Kasumi-1 (cell line): ENCODE results near the gene SLAMF1.

ENCODE experiments used
- DNase-seq, 2 experiments: peaks; one replicate each; lab custom pipeline; 2025; lab: John Stamatoyannopoulos, UW

The SLAMF1 gene, protein sequence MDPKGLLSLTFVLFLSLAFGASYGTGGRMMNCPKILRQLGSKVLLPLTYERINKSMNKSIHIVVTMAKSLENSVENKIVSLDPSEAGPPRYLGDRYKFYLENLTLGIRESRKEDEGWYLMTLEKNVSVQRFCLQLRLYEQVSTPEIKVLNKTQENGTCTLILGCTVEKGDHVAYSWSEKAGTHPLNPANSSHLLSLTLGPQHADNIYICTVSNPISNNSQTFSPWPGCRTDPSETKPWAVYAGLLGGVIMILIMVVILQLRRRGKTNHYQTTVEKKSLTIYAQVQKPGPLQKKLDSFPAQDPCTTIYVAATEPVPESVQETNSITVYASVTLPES

GRCh38 chr1:160646711-160647328, at the start of gene SLAMF1:
Gene SLAMF1, minus strand, starts transcription at chr1:160647044. Its CDS starts 99 bp downstream, at chr1:160646945.
- peak; percentile 22 to 38 for DNase-seq

DNA sequence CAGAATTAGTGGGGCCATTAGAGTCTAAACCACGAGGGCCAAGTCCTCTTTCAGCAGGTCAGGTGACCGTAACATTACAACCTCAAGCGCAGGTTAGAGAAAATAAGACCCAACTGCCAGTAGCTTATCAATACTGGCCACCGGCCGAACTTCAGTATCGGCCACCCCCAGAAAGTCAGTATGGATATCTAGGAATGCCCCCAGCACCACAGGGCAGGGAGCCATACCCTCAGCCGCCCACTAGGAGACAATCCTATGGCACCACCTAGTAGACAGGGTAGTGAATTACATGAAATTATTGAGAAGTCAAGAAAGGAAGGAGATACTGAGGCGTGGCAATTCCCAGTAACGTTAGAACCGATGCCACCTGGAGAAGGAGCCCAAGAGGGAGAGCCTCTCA, 45.5 kb upstream of the SLAMF1 start:
- peak; percentile 50 to 54 for DNase-seq

DNA sequence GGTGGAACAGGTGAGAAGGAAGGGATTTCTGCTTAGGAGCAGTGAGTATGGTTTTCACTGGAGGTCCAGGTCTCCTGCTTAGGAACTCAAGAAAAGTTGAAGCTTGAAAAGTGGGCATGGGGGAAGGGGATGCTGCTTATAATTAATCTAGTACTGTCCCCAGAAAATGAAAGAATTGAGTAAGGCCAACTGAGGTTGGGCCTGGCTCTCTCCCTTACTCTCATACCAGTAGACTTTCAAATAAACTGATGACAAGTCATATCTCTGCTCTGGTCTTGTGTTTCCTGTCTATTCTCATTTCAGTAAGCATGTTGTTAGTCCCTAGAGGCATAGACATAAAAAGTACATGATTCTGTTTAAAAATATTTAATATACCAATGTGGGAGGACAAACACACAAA, 38.4 kb upstream of the SLAMF1 start:
- DNase-seq: no peak

DNA sequence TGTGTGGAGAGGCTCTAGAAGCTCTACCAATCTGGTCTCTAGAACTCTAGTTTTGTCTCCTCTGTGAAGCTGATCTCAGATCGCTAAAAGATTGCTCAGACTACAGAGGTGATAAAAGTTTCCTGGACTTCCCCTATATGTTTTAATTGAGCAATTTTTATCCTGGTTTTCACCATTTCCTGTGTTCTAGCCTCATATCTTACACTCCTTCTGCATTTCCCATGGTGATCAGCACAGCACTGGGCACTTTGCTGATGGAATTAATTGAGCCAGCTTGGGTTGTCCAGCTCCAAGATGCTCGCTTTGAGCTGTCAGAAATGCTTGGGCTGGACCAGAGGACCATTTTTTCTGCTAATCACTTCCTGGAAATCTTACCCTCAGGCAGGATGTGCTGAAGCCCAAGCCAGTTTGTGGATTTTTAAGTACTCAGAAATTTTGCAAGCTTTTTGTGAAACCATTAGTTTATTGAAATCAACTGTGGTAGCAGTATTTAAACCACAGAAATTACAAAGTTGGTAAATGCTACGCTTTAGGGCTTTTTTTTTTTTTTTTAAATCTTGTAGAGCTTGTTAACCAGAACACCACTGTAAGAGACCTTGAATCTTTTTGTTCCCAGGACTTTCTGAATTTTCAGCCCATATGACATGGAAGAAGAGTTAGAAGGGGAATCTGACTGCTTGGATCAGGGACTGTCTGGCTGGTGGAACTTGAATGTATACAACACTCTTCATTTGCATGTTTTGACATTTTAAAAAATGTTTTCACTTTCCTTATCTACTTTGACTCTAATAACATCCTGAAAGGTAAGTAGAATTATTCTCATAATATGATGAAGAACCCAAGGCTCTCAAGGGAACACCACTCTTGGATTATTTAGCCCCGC, 36.4 kb upstream of the SLAMF1 start:
- DNase-seq: peak in 1 of 2 experiments; percentile 21

GRCh38 chr1:160681891-160682140, 35.0 kb upstream of the SLAMF1 start:
- no peak for DNase-seq

- peak; percentile 93 to 94 for DNase-seq
Observed at GRCh38 chr1:160681066-160681890, 34.4 kb upstream of the SLAMF1 start.

DNA sequence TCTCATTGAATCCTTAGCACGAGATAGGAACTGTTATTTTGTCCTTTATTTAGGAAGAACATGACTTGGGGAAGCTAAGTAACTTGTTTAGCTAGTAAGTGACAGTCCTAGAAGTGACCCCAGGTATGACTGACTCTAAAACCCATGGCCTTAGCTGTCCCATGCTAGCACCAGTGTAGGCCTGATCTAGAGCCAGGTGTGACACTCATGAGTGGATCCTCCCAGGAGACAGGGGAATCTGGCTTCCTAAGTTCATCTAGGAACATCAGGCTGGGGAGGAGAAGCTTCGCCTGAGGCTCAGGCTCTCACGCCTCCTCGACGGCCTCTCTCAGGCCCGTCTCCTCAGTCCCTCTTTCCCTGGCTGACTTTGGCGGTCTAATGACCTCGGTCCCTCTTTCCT, 33.6 kb upstream of the SLAMF1 start:
- no peak for DNase-seq

- DNase-seq: no peak
Observed at GRCh38 chr1:160679893-160680292, 33.0 kb upstream of the SLAMF1 start.

DNA sequence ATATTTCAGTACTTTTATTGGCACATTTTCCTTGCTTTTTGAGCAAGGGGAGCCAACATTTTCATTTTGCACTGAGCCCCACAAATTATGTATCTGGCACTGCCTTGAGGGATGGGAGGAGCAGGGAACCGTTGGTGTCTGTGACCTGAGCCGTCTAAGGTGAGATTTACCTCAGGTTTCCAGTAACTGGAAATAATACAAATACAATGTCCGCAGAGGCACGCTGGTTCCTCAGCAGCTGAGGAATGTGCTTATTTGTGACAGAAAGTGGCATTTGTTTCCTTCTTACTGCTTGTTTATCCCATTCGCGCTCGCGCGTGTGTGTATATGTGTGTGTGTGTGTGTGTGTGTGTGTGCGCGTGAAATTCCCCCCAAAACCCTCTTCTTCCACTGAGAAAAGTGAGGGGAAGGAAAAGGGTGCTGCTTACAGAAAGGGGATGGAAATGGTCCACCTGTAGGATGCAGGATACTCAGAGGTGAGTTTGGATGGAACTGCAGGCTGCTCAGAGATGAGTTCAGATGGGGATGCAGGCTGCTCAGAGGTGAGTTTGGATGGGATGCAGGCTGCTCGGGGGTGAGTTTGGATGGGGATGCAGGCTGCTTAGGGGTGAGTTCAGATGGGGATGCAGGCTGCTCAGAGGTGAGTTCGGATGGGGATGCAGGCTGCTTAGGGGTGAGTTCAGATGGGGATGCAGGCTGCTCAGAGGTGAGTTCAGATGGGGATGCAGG, 30.2 kb upstream of the SLAMF1 start:
- no peak for DNase-seq

DNA sequence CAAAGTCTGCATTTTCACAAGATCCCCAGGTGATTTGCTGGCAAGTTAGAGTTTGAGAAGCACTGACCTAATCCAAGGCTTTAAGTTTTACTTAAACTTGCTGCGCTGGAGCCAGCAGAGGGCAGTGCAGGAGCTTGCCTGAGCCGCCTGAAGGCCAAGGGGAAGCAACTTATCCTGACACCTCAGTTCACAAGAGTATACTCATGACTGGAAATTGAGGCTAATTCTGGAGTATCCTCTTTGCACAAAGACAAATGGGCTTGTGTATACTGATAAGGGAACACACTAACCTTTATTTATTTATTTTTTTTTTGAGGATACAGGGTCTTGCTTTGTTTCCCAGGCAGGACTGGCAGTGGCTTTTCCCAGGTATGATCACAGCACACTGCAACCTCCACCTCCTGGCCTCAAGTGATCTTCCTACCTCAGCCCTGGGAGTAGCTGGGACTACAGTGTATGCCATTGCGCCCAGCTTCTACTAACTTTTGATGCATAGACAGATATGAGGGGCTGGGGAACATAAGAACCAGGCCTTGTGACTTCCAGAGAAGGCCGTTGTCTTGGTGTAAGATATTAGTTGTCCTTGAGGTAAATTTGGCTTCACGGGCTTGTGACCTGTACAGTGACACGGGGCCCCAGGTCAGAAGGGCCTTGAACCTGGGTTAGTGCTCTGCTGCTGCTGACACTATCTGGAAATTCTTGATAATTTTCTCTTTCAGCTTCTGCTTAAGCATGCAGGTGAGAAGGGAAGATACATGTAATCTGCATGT, 29.0 kb upstream of the SLAMF1 start:
- DNase-seq: peak; percentile 65 to 72

GRCh38 chr1:160674415-160674814, 27.6 kb upstream of the SLAMF1 start:
- DNase-seq: no peak

DNA sequence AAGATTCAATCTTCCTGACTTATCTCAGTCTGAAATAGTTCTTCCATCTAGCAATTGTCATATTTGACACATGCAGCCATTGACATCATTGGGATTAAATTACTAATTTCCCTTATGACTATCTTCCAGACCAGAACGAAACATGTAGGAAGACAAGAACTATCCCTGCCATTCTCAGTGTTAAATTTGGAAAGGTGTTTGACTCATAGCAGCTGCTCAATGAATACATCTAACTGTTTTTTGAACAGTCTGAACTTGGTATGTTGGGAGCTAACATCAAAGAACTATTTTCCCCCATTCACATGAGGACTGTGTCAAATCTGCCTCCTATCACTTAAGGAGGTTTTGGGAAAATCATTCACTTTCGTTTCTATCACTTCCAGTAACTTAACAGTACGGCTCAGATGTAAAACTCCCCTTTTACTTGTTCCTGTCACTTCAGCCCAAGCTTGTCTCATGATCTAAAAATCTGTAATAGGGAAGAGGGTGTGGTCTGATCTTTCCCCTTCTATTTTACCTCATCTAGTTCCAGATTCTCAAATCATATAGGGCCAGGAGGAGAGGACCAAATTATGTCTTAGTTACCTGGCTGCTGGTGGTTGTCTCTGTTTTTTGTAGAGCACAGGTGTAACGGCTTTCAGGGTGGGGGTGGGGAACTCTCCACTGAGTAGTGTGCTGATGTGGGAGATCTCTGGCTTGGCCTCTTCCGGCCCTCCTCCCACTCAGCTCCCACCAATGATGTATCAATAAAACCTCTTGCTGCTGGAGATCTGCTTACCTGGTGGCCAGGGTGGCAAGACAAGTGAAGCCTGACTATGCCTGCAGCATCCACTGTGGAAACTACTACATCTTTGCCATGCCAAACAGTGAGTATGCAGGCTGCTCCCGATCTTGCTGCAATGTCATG, 26.2 kb upstream of the SLAMF1 start:
- DNase-seq: no peak

- DNase-seq: no peak
Observed at GRCh38 chr1:160671603-160672517, 25.0 kb upstream of the SLAMF1 start.

- no peak for DNase-seq
Observed at GRCh38 chr1:160670701-160671100, 23.9 kb upstream of the SLAMF1 start.

DNA sequence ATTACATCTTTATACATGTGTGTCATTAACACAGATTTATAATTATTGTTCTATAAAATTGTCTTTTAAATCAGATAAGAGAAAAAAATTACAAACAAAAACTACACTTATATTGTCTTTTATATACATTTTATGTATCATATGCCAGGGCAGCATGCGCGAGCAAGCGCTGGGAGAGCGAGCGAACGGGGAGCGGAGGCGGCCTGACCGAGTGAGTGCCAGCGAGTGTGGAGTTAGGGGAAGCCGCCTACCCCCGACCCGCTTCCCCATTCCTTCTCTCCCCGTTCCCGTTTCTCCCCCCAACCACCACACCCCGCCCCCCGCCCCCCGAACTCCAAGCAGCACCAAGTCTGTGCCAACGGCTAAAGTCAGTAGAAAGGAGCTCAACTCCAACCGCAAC, 23.0 kb upstream of the SLAMF1 start:
- no peak for DNase-seq

GRCh38 chr1:160669276-160669675, 22.4 kb upstream of the SLAMF1 start:
- no peak for DNase-seq

DNA sequence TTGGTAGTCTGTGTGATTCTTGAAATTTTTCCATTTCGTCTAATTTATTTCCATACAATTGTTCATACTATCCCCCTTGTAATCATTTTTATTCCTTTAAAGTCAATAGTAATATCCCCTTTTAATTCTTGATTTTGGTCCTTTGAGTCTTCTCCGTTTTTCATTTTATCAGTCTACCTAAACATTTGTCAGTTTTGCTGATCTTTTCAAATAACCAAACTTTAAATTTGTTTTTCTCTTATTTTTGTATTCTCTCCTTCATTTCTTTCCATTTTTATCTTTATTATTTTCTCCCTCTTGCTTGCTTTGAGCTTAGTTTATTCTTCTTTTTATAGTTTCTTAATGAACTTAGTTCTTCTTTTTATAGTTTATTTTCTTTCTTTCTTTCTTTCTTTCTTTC, 21.1 kb upstream of the SLAMF1 start:
- no peak for DNase-seq

DNA sequence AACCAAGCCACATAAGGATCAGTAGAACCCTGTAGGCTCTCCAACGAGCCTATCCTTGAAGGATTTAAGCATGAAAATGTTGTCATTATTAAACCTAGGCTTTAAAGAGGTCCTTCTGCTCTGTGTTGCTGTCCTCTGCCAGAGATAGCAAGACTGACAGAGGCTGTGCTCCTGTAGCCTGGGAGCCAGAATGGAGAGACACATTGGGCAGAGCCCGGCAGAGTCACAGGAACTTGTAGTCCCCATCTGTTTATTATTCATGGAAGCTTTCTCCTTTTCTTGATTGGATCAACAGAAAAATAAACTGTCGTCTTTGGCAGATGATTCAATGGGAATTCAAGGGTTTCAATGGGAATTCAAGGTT, 19.2 kb upstream of the SLAMF1 start:
- DNase-seq: no peak
